Kidney epithelial cell (primary cell): Measurements from ENCODE around the gene MYOCOS. TPM values are rescaled to one million over a fixed set of nuclear protein-coding genes. Genes with fewer than 3 reads are reported as not detected.
"Not testable (repeated sequence)": the region's sequence is repeated elsewhere in the genome, so short reads cannot be mapped to it uniquely, and the experiment has no call there.

ENCODE experiments used
- DNase-seq: peaks from one replicate; pipeline ENCODE4 v3.0.0-alpha.2; 2010; ENCODE audit warnings: low read depth
- H3K27me3 ChIP-seq: 2 replicates; pipeline ENCODE4 v1.6.0; 2011; ENCODE audit warnings: low read length; ENCODE audit not compliant: control insufficient read depth, insufficient read depth
- H3K36me3 ChIP-seq: 2 replicates; pipeline ENCODE4 v1.5.1; 2011; ENCODE audit warnings: low read length; ENCODE audit not compliant: control insufficient read depth, insufficient read depth
- H3K4me3 ChIP-seq: 2 replicates; pipeline ENCODE4 v1.5.1; 2011; ENCODE audit warnings: low read depth, mild to moderate bottlenecking, control low read depth, low read length
- total RNA-seq: library from RNA; depleted of rRNA; stranded (reverse); fragments of >200 nt; gene quantifications from 2 replicates; pipeline ENCODE4 v1.2.3, GENCODE V29; 2015
- TF ChIP-seq, protein P1 (sequence below): IDR thresholded peaks from 2 replicates; pipeline ENCODE4 v1.5.1; 2011; ENCODE audit warnings: mild to moderate bottlenecking, moderate library complexity, low read length, control low read depth, inconsistent platforms; ENCODE audit not compliant: insufficient read depth, poor library complexity, severe bottlenecking

The MYOCOS gene
- total RNA-seq, 1 donor from 2014 or later = not detected

DNA sequence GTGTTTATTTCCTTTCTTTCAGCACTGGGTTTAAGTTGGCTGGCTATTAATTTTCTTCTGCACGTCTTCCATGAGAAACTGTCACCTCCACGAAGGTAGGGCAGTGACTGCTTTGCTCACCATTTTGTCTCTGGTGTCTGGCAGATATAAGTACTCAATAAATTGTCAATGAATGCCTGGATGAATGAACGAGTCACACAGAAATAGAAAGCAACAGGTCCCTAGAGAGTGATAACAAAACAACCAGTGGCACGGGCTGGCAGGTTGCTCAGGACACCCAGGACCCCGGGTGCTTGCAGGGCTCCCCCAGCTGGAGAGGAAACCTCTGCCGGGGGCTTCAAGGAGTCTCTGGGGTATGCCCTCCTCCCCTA, 33.7 kb downstream of the MYOCOS start:
- no peaks in the 10 kb centered on the region for H3K36me3 ChIP-seq
- no peaks in the 10 kb centered on the region for H3K27me3 ChIP-seq
- TF ChIP-seq, protein P1, sequence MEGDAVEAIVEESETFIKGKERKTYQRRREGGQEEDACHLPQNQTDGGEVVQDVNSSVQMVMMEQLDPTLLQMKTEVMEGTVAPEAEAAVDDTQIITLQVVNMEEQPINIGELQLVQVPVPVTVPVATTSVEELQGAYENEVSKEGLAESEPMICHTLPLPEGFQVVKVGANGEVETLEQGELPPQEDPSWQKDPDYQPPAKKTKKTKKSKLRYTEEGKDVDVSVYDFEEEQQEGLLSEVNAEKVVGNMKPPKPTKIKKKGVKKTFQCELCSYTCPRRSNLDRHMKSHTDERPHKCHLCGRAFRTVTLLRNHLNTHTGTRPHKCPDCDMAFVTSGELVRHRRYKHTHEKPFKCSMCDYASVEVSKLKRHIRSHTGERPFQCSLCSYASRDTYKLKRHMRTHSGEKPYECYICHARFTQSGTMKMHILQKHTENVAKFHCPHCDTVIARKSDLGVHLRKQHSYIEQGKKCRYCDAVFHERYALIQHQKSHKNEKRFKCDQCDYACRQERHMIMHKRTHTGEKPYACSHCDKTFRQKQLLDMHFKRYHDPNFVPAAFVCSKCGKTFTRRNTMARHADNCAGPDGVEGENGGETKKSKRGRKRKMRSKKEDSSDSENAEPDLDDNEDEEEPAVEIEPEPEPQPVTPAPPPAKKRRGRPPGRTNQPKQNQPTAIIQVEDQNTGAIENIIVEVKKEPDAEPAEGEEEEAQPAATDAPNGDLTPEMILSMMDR = no peak
- no peak for DNase-seq
- no peak overlapping the region for H3K4me3 ChIP-seq

DNA sequence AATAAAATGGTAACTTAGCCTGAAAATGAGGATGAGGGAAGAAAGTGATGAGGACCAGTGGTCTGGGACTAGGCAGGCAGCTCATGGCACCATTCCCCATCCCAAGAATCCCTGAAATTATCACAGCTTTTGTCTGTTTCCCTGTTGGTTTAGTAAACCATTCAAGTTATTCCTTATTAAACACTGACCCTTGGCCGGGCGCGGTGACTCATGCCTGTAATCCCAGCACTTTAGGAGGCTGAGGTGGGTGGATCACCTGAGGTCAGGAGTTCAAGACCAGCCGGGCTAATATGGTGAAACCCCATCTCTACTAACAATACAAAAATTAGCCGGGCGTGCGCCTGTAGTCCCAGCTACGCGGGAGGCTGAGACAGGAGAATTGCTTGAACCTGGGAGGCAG, 34.2 kb downstream of the MYOCOS start:
- H3K36me3 ChIP-seq, DNase-seq, H3K4me3 ChIP-seq, H3K27me3 ChIP-seq: not testable (repeated sequence)

DNA sequence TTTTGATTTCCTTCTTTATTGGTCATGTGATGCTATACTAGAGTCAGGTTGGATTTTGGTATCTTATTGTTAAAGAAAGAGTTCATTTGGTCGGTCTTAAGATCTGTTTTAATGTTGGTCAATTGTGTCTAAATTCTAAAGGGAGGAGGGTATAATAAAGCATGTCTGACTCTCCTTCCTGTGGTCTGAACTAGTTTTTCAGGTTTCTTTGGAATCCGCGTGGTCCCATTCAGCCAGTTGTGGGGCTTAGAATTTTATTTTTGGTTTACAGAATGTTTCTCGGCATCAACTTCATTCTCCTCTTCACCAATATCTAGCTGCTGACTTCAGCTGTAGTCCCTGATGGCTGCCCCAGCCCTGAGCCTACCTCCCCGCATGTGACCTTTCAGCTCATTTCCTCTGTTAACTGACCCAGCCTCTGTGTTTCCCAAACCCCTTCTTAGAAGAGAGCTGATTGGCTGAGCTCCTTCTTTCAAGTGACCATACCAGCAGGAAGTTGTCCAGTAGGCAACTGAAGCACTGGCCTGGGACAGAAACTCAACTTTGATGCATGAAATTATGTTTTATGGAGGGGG, 39.1 kb downstream of the MYOCOS start:
- no peak overlapping the region for H3K4me3 ChIP-seq
- no peaks in the 10 kb centered on the region for H3K36me3 ChIP-seq
- no peaks in the 10 kb centered on the region for H3K27me3 ChIP-seq
- no peak for DNase-seq
- TF ChIP-seq, protein P1 = no peak

DNA sequence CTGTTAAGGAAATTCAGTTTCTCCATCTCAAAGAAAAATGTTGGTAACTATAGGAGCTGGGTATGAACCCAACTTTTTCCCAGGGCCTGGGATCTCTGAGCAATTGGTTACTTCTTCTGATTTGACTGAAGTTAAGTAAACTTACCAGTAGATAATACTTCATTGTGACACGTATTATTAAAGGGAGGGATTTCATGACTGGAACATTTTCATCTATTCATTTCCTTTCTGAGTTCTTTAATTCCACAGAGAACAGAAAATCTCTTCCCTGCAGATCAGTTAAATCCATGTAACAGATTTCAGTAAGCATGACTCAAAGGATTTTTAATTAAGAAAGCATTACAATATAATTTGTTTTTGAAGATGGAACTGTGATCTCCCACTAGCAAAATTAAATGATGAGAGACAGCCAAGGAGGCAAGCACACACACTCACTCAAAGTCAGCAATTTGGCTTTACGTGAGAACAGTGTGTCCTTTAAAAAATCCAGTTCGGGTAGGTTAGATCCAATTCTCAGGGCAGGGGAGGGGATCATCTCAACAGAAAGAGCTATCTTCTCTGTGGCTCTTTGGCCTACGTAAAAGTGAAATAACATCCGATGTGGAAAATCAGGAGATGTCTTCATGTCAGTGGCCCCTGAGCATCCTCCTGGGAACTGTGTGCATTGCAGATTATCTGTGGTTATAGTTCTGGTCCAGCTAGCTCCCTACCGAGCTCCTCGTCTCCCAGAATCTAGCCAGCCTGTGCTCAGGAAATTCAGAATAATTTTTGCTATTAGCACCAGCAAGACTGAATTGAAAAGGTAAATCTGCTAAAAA, 41.2 kb downstream of the MYOCOS start:
- no peaks in the 10 kb centered on the region for H3K27me3 ChIP-seq
- no peak overlapping the region for H3K4me3 ChIP-seq
- DNase-seq = no peak
- no peaks in the 10 kb centered on the region for H3K36me3 ChIP-seq
- TF ChIP-seq, protein P1 = no peak

DNA sequence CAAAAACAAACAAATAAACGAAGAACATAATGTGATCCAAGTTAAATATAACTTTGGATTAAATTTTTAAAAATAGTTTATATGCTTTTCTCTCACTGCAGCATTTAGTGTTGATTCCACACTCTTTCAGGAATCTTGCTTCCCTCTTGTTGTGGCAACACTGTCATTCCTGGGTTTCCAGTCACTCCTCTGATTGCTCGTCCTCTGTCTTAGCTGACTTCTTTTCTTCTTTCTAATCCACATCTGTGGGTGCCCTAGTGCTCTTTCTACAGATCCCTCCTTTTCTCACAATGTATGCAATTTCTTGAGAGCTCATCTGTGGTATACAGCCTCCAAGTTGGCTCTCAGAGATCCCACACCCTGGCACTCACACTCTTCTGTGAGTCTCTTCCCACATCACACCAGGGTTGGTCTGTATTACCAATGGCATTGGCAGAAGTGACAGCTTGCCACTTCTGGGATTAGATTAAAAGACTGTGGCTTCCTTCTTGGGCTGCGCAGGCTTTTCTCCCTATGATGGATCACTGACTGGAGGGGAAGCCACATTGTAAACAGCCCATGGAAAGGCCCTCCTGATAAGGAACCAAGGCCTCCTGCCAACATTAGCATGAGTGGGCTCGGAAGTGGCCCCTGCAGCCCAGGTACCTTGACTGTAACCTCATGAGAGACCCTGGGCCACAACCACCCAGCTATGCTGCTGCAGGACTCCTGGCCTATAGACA, 42.0 kb downstream of the MYOCOS start:
- no peak overlapping the region for H3K4me3 ChIP-seq
- DNase-seq = no peak
- TF ChIP-seq, protein P1 = no peak
- no peaks in the 10 kb centered on the region for H3K36me3 ChIP-seq
- H3K27me3 ChIP-seq = no peaks in the 10 kb centered on the region

DNA sequence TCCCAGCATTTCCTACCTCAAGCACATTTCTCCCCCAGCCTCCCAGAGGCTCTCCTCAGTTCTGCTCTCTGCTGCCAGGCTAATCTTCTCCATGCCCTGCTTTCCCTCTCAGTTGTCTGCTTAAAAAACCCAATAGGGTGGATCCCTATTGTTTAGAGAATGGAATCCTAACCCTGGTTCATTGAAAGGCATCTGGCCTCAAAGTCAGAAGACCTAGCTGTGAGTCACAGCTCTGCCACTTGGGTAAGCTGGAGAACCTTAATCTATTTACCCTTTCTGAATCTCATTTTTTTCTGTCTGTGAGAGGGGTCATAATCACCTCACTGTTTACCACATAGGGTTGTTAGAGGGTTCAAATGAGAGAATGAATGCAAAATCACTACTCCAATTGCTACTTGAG, 42.9 kb downstream of the MYOCOS start:
- no peak for DNase-seq
- Histone ChIP-seq H3K4me3 (no peak overlapping the region), H3K27me3 (no peaks in the 10 kb centered on the region), H3K36me3 (no peaks in the 10 kb centered on the region)
- TF ChIP-seq, protein P1 = no peak
